ENCODE data around the gene PPP1R3G.

- TF ChIP-seq, protein P1, sequence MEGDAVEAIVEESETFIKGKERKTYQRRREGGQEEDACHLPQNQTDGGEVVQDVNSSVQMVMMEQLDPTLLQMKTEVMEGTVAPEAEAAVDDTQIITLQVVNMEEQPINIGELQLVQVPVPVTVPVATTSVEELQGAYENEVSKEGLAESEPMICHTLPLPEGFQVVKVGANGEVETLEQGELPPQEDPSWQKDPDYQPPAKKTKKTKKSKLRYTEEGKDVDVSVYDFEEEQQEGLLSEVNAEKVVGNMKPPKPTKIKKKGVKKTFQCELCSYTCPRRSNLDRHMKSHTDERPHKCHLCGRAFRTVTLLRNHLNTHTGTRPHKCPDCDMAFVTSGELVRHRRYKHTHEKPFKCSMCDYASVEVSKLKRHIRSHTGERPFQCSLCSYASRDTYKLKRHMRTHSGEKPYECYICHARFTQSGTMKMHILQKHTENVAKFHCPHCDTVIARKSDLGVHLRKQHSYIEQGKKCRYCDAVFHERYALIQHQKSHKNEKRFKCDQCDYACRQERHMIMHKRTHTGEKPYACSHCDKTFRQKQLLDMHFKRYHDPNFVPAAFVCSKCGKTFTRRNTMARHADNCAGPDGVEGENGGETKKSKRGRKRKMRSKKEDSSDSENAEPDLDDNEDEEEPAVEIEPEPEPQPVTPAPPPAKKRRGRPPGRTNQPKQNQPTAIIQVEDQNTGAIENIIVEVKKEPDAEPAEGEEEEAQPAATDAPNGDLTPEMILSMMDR (IDR thresholded peaks at IDR 0.05), result no peak
- TF ChIP-seq POLR2A (IDR thresholded peaks at IDR 0.05), result no peak
Measured at GRCh38 chr6:5053864-5054244, 31.3 kb upstream of the PPP1R3G start.

Measured in testis (tissue), 2 donors.